NT2/D1 (cell line): ENCODE measurements around the gene DCAF12.

Source experiments
- YY1 ChIP-seq: IDR thresholded peaks from 2 replicates; pipeline ENCODE4 v1.6.1; 2011; ENCODE audit not compliant: insufficient read length, insufficient read depth
- ZNF274 ChIP-seq: IDR thresholded peaks from 2 replicates; pipeline ENCODE4 v1.6.1; 2011; ENCODE audit warnings: mild to moderate bottlenecking, low read depth, low read length

DNA sequence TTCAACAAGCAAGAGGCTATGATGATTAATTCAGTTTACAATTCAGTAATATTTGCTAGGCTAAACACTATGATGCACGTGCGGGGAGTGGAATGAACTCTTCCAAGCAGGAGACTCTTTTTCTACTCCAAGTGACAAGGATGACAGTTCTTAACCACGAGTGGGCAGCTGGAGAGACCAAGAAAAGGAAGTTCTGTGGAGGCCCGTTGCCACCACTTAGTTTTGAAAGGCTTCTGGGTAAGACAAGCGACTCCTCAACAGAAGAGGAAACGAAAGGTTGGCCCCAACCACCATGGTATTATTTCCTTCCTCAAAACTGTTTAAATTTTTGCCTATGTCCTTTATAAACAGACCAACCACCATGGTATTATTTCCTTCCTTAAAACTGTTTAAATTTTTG, 2.8 kb downstream of the DCAF12 start:
- TF ChIP-seq YY1 = no peak
- TF ChIP-seq ZNF274 = no peak
